Endothelial cell of umbilical vein (primary cell): ENCODE data around the gene CDH22. TPM values are rescaled to one million over a fixed set of nuclear protein-coding genes. Genes with fewer than 3 reads are reported as not detected.

Experiments
- BruUV-seq: library from RNA; stranded (reverse); fragments of 400-500 nt; replicated peaks from 2 replicates; lab custom pipeline; 2021; lab: Mats Ljungman, UMichigan
- CTCF ChIA-PET: fragments of 300-600, 350-600 bp; sonication (Branson Sonifier 250); formaldehyde crosslinking; loops from one replicate; lab custom pipeline; 2021; ENCODE audit warnings: antibody characterized with exemption, inconsistent platforms; lab: Charles Lee
- POLR2A ChIA-PET: fragments of 300-600, 350-600 bp; sonication (Branson Sonifier 250); formaldehyde crosslinking; loops from one replicate; lab custom pipeline; 2021; ENCODE audit warnings: antibody characterized with exemption, inconsistent platforms; lab: Charles Lee
- DNase-seq: peaks from one replicate; pipeline ENCODE4 v3.0.0-alpha.2; 2011; ENCODE audit warnings: low read depth, low spot score
- FAIRE-seq: peaks from 2 replicates; lab custom pipeline; 2011; peaks lifted over from hg19 to GRCh38; lab: Jason Lieb, UNC
- H2AFZ ChIP-seq: 2 replicates; pipeline ENCODE4 v1.6.0; 2012; ENCODE audit warnings: low read depth, low read length, control low read depth, inconsistent platforms
- H3K27ac ChIP-seq: 2 replicates; pipeline ENCODE4 v1.5.1; 2011; ENCODE audit warnings: low read depth, mild to moderate bottlenecking, control low read depth, low read length, moderate library complexity; ENCODE audit not compliant: insufficient read depth
- H3K27me3 ChIP-seq, 2 experiments: 2 replicates each; pipeline versions ENCODE4 v1.6.0 to v1.6.1; 2011; ENCODE audit warnings: low read length in 2 of 2, mixed read lengths in 1 of 2; ENCODE audit not compliant: control insufficient read depth in 2 of 2, insufficient read depth in 2 of 2
- H3K36me3 ChIP-seq, 2 experiments: 2 replicates in 1 of 2; 3 replicates in 1 of 2; pipeline ENCODE4 v1.5.1; 2011; ENCODE audit warnings: low read length in 2 of 2, mild to moderate bottlenecking in 1 of 2, moderate library complexity in 1 of 2; ENCODE audit not compliant: control insufficient read depth in 2 of 2, insufficient read depth in 2 of 2; ENCODE audit errors: extremely low read depth in 1 of 2
- H3K4me1 ChIP-seq: 3 replicates; pipeline ENCODE4 v1.5.1; 2011; ENCODE audit warnings: mild to moderate bottlenecking, low read length; ENCODE audit not compliant: control insufficient read depth, insufficient read depth; ENCODE audit errors: extremely low read depth
- H3K4me2 ChIP-seq: 2 replicates; pipeline ENCODE4 v1.6.1; 2011; ENCODE audit warnings: low read length, control low read depth, mixed read lengths; ENCODE audit not compliant: insufficient read depth
- H3K4me3 ChIP-seq, 3 experiments: fragments of 200-600 bp in 1 of 3; sonication (generic), shearing (Covaris generic) in 1 of 3; replicated peaks in 1 of 3; 2 replicates each; pipeline ENCODE4 v1.5.1; 2011 to 2016; ENCODE audit warnings: control low read depth in 3 of 3, low read length in 3 of 3, mild to moderate bottlenecking in 2 of 3, inconsistent platforms in 1 of 3, low read depth in 1 of 3, moderate library complexity in 1 of 3; ENCODE audit not compliant: insufficient read depth in 1 of 3
- H3K79me2 ChIP-seq: 2 replicates; pipeline ENCODE4 v1.6.0; 2012; ENCODE audit warnings: low read length, inconsistent platforms; ENCODE audit not compliant: control insufficient read depth, insufficient read depth
- H3K9ac ChIP-seq: replicated peaks from 2 replicates; pipeline ENCODE3; 2011; ENCODE audit warnings: low read length, control low read depth; ENCODE audit not compliant: insufficient read depth; ENCODE audit errors: extremely low read depth
- H3K9me1 ChIP-seq: replicated peaks from 3 replicates; pipeline ENCODE4 v1.6.0; 2011; ENCODE audit warnings: mild to moderate bottlenecking, low read length; ENCODE audit not compliant: control insufficient read depth, insufficient read depth; ENCODE audit errors: extremely low read depth
- H3K9me3 ChIP-seq: replicated peaks from 2 replicates; pipeline ENCODE4 v1.5.1; 2012; ENCODE audit warnings: low read length, inconsistent platforms; ENCODE audit not compliant: control insufficient read depth, insufficient read depth
- H4K20me1 ChIP-seq: replicated peaks from 2 replicates; pipeline ENCODE3; 2011; ENCODE audit warnings: mild to moderate bottlenecking, low read length; ENCODE audit not compliant: control insufficient read depth, insufficient read depth; ENCODE audit errors: extremely low read depth
- EZH2 ChIP-seq: IDR thresholded peaks from 2 replicates; pipeline ENCODE4 v1.6.1; 2012; ENCODE audit warnings: borderline replicate concordance, low read depth, mild to moderate bottlenecking, moderate library complexity, low read length, inconsistent platforms; ENCODE audit not compliant: severe bottlenecking
- FOS ChIP-seq: IDR thresholded peaks from 2 replicates; pipeline ENCODE4 v1.6.1; 2011; ENCODE audit warnings: mild to moderate bottlenecking, low read length, moderate library complexity, borderline replicate concordance; ENCODE audit not compliant: insufficient read depth
- GATA2 ChIP-seq: IDR thresholded peaks from 2 replicates; pipeline ENCODE4 v1.7.0; 2011; ENCODE audit warnings: low read depth, mild to moderate bottlenecking, moderate library complexity, mixed read lengths, low read length; ENCODE audit not compliant: insufficient read length, insufficient read depth
- JUN ChIP-seq: IDR thresholded peaks from 2 replicates; pipeline ENCODE4 v1.6.1; 2011; ENCODE audit warnings: borderline replicate concordance, low read depth; ENCODE audit not compliant: insufficient read length, insufficient read depth
- MAX ChIP-seq: IDR thresholded peaks from 2 replicates; pipeline ENCODE4 v1.6.1; 2011; ENCODE audit not compliant: insufficient read depth, insufficient read length
- MYC ChIP-seq: IDR thresholded peaks from one replicate; pipeline ENCODE4 v1.6.1; 2011; ENCODE audit warnings: mild to moderate bottlenecking, low read depth, low read length
- POLR2A ChIP-seq: IDR thresholded peaks from 2 replicates; pipeline ENCODE4 v1.6.1; 2012; ENCODE audit warnings: low read depth, mild to moderate bottlenecking, control low read depth, low read length
- POLR2AphosphoS5 ChIP-seq: IDR thresholded peaks from 2 replicates; pipeline ENCODE4 v1.6.1; 2012; ENCODE audit warnings: low read depth, mild to moderate bottlenecking, control low read depth, low read length, moderate library complexity; ENCODE audit not compliant: insufficient read depth
- dilution Hi-C: fragments of 300-500 bp; cut with MboI; formaldehyde crosslinking; loops from one replicate; pipeline ENCODE4 v1.15.0; 2019; ENCODE audit warnings: low sequenced_read_pairs; ENCODE audit not compliant: extremely low pct_ligation_motif_present
- intact Hi-C: fragments of 100-400 bp; cut with micrococcal nuclease; formaldehyde crosslinking; loops from one replicate; pipeline ENCODE4 v1.10.0; 2022
- polyA plus RNA-seq, 4 experiments: library from polyadenylated mRNA; depleted of rRNA in 3 of 4; stranded (reverse) in 3 of 4; unstranded in 1 of 4; fragments of >200 nt; gene quantifications; 2 replicates each; pipeline versions ENCODE4 v1.2.1 to v1.2.3, GENCODE V29; 2011 to 2012; ENCODE audit warnings: missing spikeins in 1 of 4
- total RNA-seq: library from RNA; stranded (reverse); gene quantifications from 2 replicates; pipeline ENCODE4 v1.2.3, GENCODE V29; 2021
- TF ChIP-seq, protein P1 (sequence below), 2 donors: IDR thresholded peaks; 1 replicate in 1 of 2; 2 replicates in 1 of 2; pipeline ENCODE4 v1.5.1; 2011; ENCODE audit warnings: low read length in 2 of 2, mild to moderate bottlenecking in 2 of 2, moderate library complexity in 2 of 2, control low read depth in 1 of 2, inconsistent platforms in 1 of 2, low read depth in 1 of 2; ENCODE audit not compliant: insufficient read depth in 1 of 2; ENCODE audit errors: extremely low read depth in 1 of 2

The CDH22 gene
- total and polyA plus RNA-seq, 2 donors (not counting 3 experiments of a cell fraction or from before 2014, with no cell fraction given) = not detected

DNA sequence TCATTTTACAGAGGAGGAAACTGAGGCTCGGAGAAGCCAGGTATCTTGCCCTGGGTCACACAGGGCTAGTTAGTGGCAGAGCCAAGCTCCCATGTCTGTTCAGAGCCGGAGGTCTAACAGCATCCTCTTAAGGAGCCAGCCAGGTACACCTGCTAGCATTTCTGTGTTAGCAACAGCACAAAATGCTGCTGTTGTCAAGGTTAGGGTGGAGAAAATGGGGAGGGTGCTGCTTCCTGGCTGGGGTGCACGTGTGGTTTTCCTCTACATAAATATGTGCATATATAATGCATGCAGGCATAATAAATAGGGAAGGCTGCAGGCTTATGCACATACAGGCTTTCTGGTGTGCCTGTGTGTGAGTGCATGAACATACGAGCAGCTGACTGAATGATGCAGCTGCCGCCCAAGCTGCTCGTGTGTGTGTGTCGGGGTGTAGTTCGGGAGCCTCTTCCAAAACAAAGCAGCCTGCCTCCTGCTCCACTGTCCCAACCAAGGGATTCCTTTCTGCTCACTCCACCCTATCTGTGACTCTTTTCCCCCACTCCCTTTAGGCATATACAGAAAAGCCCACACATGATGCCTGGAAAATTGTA lies 103.6 kb downstream of the CDH22 start:
- POLR2A ChIA-PET = no interaction called here
- dilution Hi-C loops = no loop called here
- intact Hi-C loops = loop anchor here (5.0 kb wide), 2 partner anchors 53 to 143 kb away; no protein-coding TSS in a partner anchor
- H3K9me1 ChIP-seq = no peaks in the 10 kb centered on the region
- H3K4me2 ChIP-seq = no peak overlapping the region
- H3K36me3 ChIP-seq = no peaks in the 10 kb centered on the region
- no peak overlapping the region for H3K4me3 ChIP-seq
- TF ChIP-seq POLR2AphosphoS5 (no peak), MAX (no peak), JUN (no peak), EZH2 (no peak), POLR2A (no peak), GATA2 (no peak), FOS (no peak), MYC (no peak)
- TF ChIP-seq, protein P1, sequence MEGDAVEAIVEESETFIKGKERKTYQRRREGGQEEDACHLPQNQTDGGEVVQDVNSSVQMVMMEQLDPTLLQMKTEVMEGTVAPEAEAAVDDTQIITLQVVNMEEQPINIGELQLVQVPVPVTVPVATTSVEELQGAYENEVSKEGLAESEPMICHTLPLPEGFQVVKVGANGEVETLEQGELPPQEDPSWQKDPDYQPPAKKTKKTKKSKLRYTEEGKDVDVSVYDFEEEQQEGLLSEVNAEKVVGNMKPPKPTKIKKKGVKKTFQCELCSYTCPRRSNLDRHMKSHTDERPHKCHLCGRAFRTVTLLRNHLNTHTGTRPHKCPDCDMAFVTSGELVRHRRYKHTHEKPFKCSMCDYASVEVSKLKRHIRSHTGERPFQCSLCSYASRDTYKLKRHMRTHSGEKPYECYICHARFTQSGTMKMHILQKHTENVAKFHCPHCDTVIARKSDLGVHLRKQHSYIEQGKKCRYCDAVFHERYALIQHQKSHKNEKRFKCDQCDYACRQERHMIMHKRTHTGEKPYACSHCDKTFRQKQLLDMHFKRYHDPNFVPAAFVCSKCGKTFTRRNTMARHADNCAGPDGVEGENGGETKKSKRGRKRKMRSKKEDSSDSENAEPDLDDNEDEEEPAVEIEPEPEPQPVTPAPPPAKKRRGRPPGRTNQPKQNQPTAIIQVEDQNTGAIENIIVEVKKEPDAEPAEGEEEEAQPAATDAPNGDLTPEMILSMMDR (IDR thresholded peaks at IDR 0.05; ENCODE audit: extremely low read depth in 1 of 2, insufficient read depth in 1 of 2, low read depth in 1 of 2, low read length in 2 of 2) = no peak
- no peaks in the 10 kb centered on the region for H3K79me2 ChIP-seq
- peaks cover 15% of the 10 kb centered on the region for H3K4me1 ChIP-seq
- H4K20me1 ChIP-seq = no peaks in the 10 kb centered on the region
- no peak overlapping the region for H3K9ac ChIP-seq
- H3K27me3 ChIP-seq = peaks cover 13 to 23% of the 10 kb centered on the region in 2 experiments
- H3K9me3 ChIP-seq = no peaks in the 10 kb centered on the region
- no TSS peak for BruUV-seq
- no peak for DNase-seq
- CTCF ChIA-PET = interaction anchor here (1.1 kb wide), 1 partner anchor 30 kb away, joined by 3 read pairs; no protein-coding TSS in a partner anchor
- no peak overlapping the region for H2AFZ ChIP-seq
- no peak for FAIRE-seq
- H3K27ac ChIP-seq = no peak overlapping the region
